IPS-18c (cell line): Measurements from ENCODE around the gene ATP1A4.

Experiments
- H3K4me3 ChIP-seq: 2 replicates; pipeline ENCODE4 v1.7.0; 2013; ENCODE audit warnings: low read depth, mild to moderate bottlenecking, low read length, moderate library complexity; ENCODE audit not compliant: insufficient read depth
- H3K9me3 ChIP-seq: one replicate; pipeline ENCODE4 v1.6.1; 2013; ENCODE audit warnings: mild to moderate bottlenecking, low read length, moderate library complexity; ENCODE audit not compliant: control insufficient read depth, insufficient read depth

Gene ATP1A4

GRCh38 chr1:160159846-160160245 is 8.4 kb downstream of the ATP1A4 start:
- H3K9me3 ChIP-seq, result no peaks in the 10 kb centered on the region
- no peak overlapping the region for H3K4me3 ChIP-seq

GRCh38 chr1:160161965-160162705 is 10.7 kb downstream of the ATP1A4 start:
- Histone ChIP-seq H3K4me3 (no peak overlapping the region), H3K9me3 (no peaks in the 10 kb centered on the region)

DNA sequence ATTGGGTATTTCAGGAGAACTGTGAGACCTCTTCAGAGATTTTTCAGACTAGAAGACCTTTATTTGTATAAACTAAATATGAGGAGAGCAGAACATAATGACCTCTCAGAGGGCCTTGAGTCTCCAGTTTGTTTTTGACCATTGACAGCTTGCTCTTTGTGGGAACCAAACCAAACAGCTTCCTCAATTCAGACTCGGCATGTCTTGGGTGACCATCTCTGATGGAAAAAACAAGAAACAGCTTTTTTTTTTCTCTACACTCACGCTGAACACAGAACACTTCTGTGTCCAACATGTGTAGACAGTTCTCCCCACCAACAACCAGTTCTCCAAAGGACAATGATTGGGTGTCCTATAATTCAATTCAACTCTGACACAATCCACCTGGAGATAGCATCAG is 11.5 kb downstream of the ATP1A4 start:
- Histone ChIP-seq H3K4me3 (no peak overlapping the region), H3K9me3 (no peaks in the 10 kb centered on the region)

GRCh38 chr1:160163615-160164014 is 12.2 kb downstream of the ATP1A4 start:
- no peak overlapping the region for H3K4me3 ChIP-seq
- no peaks in the 10 kb centered on the region for H3K9me3 ChIP-seq

GRCh38 chr1:160164121-160164520 is 12.7 kb downstream of the ATP1A4 start:
- H3K9me3 ChIP-seq, result no peaks in the 10 kb centered on the region
- no peak overlapping the region for H3K4me3 ChIP-seq

- no peaks in the 10 kb centered on the region for H3K9me3 ChIP-seq
Observed at GRCh38 chr1:160166166-160166868, 14.9 kb downstream of the ATP1A4 start.

GRCh38 chr1:160167056-160167455 is 15.7 kb downstream of the ATP1A4 start:
- no peaks in the 10 kb centered on the region for H3K9me3 ChIP-seq
- no peak overlapping the region for H3K4me3 ChIP-seq

More at GRCh38 chr1:160166166-160166868, 14.9 kb downstream of the ATP1A4 start:
- H3K4me3 ChIP-seq, result no peak overlapping the region

DNA sequence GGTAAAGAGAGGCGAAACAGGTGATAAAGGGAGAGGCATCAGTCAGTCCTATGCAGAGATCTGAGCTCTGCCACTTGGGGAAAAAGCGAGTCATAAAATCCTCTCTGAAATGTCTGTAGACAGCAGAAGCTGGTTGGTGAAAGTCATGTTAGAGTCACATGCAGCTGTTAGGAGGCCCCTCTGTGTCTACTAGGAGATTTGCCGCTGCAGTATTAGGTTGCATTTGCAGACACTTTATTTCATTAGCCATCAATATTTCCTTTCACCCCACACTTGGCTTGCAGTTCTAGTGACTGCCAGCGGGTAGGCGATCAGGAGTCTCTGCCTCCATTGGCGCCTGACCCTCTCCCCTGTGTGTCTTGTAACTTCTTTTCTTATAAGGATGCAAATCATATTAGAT is 16.2 kb downstream of the ATP1A4 start:
- no peak overlapping the region for H3K4me3 ChIP-seq

DNA sequence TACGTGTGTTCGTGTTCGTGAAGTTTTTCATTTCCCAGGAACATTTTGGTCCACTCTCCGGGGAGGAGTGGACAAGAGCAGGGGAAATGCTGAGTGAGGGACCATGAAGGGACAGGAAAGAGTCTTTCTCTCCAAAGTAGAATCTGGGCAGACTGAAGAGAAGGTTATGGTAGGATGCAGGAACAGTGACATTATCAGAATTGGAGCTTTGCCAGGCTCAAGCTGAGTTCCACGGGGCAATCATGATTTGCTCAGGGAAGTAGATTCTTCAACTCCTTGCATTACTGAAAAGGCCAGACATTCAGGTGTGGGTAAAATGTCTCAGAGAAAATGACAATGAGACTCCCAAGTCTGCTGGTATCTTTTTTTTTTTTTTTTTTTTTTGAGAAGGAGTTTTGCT is 16.6 kb downstream of the ATP1A4 start:
- Histone ChIP-seq H3K4me3 (no peak overlapping the region), H3K9me3 (no peaks in the 10 kb centered on the region)

More for the DNA sequence above, 16.2 kb downstream of the ATP1A4 start:
- H3K9me3 ChIP-seq, result no peaks in the 10 kb centered on the region

GRCh38 chr1:160168609-160169369 is 17.4 kb downstream of the ATP1A4 start:
- Histone ChIP-seq H3K9me3 (no peaks in the 10 kb centered on the region), H3K4me3 (no peak overlapping the region; the same call in 1 of the 2 replicates)

GRCh38 chr1:160169553-160170399 is 18.4 kb downstream of the ATP1A4 start:
- Histone ChIP-seq H3K4me3 (no peak overlapping the region), H3K9me3 (no peaks in the 10 kb centered on the region)

GRCh38 chr1:160171354-160171753 is 20.0 kb downstream of the ATP1A4 start:
- Histone ChIP-seq H3K9me3 (no peaks in the 10 kb centered on the region), H3K4me3 (no peak overlapping the region)

- Histone ChIP-seq H3K9me3 (no peaks in the 10 kb centered on the region), H3K4me3 (no peak overlapping the region)
Observed at GRCh38 chr1:160171980-160172379, 20.6 kb downstream of the ATP1A4 start.

- Histone ChIP-seq H3K9me3 (peaks cover 3% of the 10 kb centered on the region), H3K4me3 (no peak overlapping the region)
Observed at GRCh38 chr1:160177231-160177630, 25.8 kb downstream of the ATP1A4 start.

- H3K4me3 ChIP-seq, result no peak overlapping the region
- H3K9me3 ChIP-seq, result peaks cover 3% of the 10 kb centered on the region
Observed at GRCh38 chr1:160177667-160178066, 26.3 kb downstream of the ATP1A4 start.

DNA sequence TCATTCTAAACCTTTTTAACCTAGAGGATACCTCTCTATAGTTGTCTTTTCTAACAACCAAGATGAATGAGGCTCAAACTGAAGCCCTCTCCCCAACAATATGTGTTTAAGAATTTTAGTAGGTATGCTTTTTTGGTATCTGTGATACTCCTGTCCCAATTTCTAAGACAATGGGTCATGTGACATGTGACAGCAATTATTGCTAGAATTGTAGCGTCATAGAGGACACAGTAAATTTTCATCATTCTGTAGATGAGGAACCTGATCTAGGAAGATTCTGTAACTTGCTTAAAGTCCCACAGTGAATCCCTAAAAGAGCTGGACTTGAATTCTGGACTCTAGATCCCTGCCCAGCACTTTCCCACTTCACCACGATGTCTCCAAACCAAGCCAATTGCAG is 27.3 kb downstream of the ATP1A4 start:
- Histone ChIP-seq H3K4me3 (no peak overlapping the region), H3K9me3 (peaks cover 3% of the 10 kb centered on the region)

- H3K9me3 ChIP-seq, result peaks cover 3% of the 10 kb centered on the region
Observed at GRCh38 chr1:160179336-160179735, 27.9 kb downstream of the ATP1A4 start.

More at GRCh38 chr1:160179336-160179735, 27.9 kb downstream of the ATP1A4 start:
- H3K4me3 ChIP-seq, result no peak overlapping the region
